ENCODE results near the gene SIPA1L3.

GRCh38 chr19:38180071-38180470 is 273.1 kb downstream of the SIPA1L3 start:
- TF ChIP-seq CTCF (IDR thresholded peaks at IDR 0.05), result no peak
- no peak for TF ChIP-seq POLR2A (IDR thresholded peaks at IDR 0.05)
